NCI-H524 (cell line): ENCODE results near the gene SPRR5.

ENCODE experiments used
- DNase-seq, 2 experiments: peaks; one replicate each; lab custom pipeline; 2025; lab: John Stamatoyannopoulos, UW

The SPRR5 gene

GRCh38 chr1:152946651-152947256 lies at the start of gene SPRR5:
Gene SPRR5 (plus strand): TSS chr1:152947206. CDS start chr1:152948555, 1,349 bp downstream.
- no peak for DNase-seq

DNA sequence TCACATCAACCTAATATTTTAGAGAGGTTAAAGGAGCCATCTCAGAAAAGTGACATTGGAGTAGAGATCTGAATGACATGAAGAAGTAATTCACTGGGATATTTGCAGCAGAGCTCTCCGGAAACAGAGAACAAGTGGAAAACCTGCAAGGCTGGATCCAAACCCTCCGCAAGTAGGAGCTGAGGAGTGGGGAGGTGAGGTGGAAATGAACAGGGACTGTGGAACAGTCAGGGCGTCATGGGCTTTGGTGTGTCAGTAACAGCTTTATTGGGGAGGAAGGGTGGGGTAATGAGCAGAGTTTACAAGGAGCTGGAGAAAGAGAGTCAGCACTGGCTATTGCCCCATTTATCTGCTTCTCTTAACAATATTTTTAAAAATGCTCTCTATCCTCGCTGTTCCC lies 48.0 kb upstream of the SPRR5 start:
- no peak for DNase-seq

GRCh38 chr1:152899883-152900282 lies 47.1 kb upstream of the SPRR5 start:
- DNase-seq: no peak

DNA sequence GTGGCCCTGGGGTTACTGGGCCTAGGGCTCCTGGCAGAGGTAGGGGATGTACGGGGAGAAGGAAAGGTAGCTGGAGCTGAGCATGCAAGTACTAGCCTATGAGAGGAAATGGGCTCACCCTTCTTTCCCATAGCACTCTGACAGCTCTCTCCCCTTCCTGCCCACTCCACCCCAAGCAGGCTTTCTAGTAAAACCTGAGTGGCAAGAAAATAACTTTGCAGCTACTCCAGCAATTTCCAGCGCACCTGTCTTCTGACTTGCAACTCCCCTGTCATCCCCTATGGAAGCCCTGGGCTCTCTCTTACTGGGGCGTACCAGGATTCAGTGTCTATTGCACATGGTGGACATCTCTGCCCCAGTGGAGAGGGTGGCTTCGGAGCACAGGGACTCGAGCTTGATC lies 45.4 kb upstream of the SPRR5 start:
- DNase-seq: no peak

- DNase-seq: no peak
Measured at GRCh38 chr1:152902636-152903035, 44.4 kb upstream of the SPRR5 start.

- DNase-seq: no peak
Measured at GRCh38 chr1:152904688-152905440, 42.1 kb upstream of the SPRR5 start.

- DNase-seq: no peak
Measured at GRCh38 chr1:152906023-152906565, 40.9 kb upstream of the SPRR5 start.

GRCh38 chr1:152907686-152908601 lies 39.1 kb upstream of the SPRR5 start, which contains the start of gene IVL:
Gene IVL (plus strand): TSS chr1:152908546. CDS start chr1:152909798, 1,252 bp downstream.
- no peak for DNase-seq

- DNase-seq: no peak
Measured at GRCh38 chr1:152909206-152909605, 37.8 kb upstream of the SPRR5 start.

DNA sequence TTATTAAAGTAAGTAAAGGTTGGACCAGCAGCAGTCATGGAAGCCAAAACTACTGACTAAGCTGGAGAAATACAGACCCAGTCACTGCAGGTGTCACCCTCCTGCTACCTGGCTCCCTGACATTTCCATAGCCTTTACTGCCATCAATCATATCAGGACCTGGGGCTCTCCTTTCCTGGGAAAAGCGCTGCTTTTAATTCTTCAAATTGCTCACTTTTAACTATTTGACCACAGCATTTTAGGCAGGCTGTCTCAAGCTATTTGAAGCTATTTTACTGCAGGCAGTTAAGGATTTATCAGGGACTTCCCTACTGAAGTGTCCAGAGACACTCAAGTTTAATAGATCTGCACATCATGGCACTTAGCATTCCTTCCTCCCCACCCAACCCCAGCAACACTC lies 34.5 kb upstream of the SPRR5 start:
- DNase-seq: no peak

GRCh38 chr1:152912900-152913299 lies 34.1 kb upstream of the SPRR5 start:
- DNase-seq: no peak

DNA sequence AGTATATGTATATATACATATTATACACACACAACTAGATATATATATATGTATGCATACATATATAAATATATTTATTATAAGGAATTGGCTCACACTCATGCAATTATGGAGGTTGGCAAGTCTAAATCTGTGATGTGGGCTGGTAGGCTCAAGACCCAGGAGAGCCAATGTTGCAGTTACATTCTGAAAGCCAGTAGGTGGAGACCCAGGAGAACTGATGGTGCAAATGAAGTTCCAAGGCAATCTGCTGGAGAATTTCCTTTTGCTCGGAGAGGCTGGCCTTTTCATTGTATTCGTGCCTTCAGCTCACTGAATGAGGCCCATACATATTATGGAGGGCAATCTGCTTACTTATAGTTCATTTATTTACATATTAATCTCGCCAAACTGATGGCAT lies 29.2 kb upstream of the SPRR5 start:
- DNase-seq: no peak

DNA sequence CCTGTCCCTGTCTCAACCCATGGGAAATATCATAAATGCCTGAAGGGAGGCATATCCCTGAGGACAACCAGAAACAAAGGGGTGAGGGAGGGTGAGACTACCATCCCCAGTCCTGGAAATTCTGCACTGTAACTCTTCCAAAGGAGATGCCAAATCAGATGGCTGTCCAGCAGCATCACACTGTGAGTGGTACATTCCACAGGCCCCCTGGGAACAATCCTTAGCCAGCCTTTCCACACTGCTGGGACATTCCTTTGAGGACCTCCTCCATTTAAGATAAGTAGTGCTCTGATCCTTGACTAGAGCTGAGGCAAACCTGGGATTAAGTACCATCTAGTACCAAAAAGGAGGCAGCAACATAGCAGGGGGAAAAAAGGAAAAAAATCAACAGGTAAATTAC lies 27.9 kb upstream of the SPRR5 start:
- DNase-seq: no peak

DNA sequence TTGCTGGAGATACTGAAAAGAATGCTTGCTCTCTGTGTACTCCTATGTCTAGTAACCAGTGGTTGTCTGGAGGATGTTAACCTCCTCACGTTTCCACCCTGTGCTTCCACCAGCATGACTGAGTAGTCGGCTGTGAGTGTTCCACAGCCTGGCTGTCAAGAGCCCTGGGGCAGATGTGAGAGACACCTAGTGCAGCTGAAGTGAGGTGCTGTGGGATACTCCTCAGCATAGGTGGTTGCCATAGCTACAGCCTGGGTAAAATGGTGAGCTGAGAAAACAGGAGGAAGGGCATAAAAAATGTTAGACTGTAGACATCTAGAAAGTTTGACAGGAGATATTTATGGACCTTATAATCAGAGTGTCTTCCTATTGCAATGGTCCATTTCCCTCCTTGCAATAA lies 22.8 kb upstream of the SPRR5 start:
- DNase-seq: no peak

DNA sequence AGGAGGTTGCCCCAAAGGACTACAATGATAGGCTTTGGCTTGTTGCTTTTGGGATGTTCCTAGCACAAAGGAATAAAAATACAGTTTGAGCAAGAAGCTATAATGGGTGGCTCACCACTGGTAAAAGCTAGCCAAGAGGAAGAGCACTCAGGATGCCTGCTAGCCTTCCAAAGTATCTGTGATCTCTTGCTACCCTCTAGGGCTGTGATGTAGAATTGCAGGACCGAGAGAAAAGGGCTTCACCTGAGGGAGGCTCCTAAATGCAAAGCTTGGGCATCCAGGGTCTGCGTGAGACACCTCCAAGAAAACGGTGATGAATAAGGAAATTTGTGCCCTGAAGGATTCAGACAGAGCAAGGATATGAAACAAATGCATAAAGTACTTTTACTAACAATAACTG lies 20.9 kb upstream of the SPRR5 start:
- DNase-seq: no peak

DNA sequence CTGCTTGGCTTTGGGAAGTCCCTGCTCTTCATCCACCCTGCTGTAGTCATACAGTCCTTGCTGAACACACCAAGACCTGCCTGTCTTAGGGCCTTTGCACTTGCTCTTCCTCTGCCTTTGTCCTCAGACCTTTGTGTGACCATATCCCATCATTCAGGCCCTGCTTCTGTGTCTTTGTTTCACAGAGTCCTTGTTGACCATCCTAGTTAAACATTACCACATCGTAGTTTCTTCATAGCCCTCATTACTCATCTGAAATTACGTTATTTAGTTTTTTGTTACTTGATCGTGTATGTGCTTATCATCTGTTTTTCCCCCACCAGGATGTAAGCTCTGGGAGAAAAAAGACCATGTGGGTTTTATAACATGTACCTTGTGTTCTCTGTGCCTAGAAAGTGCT lies 18.3 kb upstream of the SPRR5 start:
- no peak for DNase-seq

GRCh38 chr1:152932170-152932811 lies 14.7 kb upstream of the SPRR5 start:
- DNase-seq: no peak

- no peak for DNase-seq
Measured at GRCh38 chr1:152933196-152933595, 13.8 kb upstream of the SPRR5 start.

GRCh38 chr1:152940614-152941013 lies 6.4 kb upstream of the SPRR5 start:
- DNase-seq: no peak

DNA sequence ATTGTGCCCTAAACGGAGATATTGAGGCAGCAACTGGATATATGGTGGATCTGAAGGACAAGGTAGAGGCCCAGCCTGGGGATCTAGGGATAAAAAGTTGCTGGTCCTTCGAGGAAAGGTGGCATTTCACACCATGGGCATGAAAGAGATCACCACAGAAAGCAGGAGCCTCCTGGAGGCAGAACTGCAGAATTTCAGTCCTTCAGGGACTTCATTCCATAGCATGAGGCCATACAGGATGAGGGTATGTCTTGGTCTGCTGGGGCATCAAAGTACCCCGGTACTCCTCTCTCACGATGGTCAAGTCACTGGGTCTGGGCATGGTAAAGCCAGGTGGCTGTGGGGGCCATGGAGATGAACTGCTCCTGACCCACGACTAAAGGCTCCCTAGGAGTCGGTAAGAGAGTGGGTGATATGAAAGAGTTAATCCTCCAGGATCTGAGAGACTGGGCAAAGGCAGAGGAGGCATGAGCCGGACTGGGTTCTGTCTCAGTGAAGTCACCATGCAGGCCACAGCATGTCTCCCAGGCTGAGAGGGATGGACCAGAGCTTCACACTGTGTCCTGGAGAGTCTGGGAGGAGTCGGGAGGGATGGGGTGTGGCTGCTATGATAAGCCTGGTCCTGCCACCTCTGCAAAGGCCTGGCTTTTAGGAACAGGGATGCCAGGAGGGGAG lies 5.8 kb upstream of the SPRR5 start:
- no peak for DNase-seq

GRCh38 chr1:152942161-152942560 lies 4.8 kb upstream of the SPRR5 start:
- DNase-seq: no peak
